Measurements from ENCODE around the gene TCF4.

The TCF4 gene

DNA sequence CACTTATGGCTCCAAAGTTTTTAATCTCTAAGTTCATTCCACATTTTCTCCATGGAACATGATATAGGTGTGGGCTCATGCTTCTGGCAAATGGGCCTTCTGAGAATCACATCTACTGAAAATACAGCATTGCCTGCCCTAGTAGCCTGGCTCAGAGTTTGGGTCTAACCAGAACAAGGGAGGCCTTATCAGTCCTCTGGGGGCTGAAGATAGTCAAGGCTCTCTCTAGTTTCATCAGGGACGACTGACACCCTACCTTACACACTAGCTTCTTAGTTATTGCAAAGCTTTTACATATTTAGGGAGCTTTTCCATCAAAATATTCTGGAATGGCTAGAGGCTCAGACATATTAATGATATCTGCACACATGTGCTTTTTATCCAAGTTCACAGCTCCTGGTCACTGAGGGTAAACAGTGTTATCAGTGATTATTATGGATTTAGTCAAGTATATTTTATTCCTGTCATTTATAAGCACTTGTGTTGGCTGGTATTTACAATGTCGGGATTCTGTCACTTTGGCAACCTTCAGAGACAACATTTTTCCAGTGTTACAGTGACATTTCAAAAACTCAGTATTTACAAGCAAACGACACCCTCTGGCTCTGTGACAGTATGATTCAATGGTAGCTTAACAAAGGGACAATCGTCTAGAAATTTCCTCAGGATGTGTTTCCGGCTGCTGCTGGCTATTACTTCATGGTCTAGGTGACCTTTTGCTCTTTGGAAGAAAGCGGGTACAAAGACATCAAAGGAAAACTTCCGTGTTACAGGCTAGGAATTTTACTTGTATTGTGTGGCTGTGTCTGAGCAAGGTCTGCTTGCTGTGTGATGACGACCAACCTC, 200.6 kb downstream of the TCF4 start:
- no peak overlapping the region for H3K9ac ChIP-seq (ENCODE audit: low read length)
- no peaks in the 10 kb centered on the region for H3F3A ChIP-seq (ENCODE audit: insufficient read depth, low read length)
- 0 out of 2 replicates have a peak, but pooled peaks cover 3% of the 10 kb centered on the region for H3K36me3 ChIP-seq (replicated peaks; ENCODE audit: insufficient read depth, low read length)
- no peak overlapping the region for H2AFZ ChIP-seq (ENCODE audit: low read length)
- H3K4me2 ChIP-seq (ENCODE audit: low read depth, low read length) = no peak overlapping the region
- no peak overlapping the region for H3K4me3 ChIP-seq (ENCODE audit: low read length)
- H3K9me2 ChIP-seq (replicated peaks; ENCODE audit: insufficient read depth, low read length) = no peaks in the 10 kb centered on the region
- H3K9me3 ChIP-seq (replicated peaks; ENCODE audit: insufficient read depth, low read length) = no peaks in the 10 kb centered on the region
- H3K79me2 ChIP-seq (ENCODE audit: low read length) = no peaks in the 10 kb centered on the region
- H3K27ac ChIP-seq (ENCODE audit: low read length) = no peak overlapping the region
- H4K20me1 ChIP-seq (ENCODE audit: insufficient read depth, low read length) = no peaks in the 10 kb centered on the region
- H3K4me1 ChIP-seq (ENCODE audit: low read length) = no peaks in the 10 kb centered on the region
- H3K27me3 ChIP-seq (replicated peaks; ENCODE audit: insufficient read depth, low read length) = no peaks in the 10 kb centered on the region
- no peak for DNase-seq
- TF ChIP-seq EZH2phosphoT487 (IDR thresholded peaks at IDR 0.05; ENCODE audit: low read length) (no peak), EZH2 (optimal IDR thresholded peaks at IDR 0.05; ENCODE audit: low read depth, low read length) (no peak)
- TF ChIP-seq, protein P1, sequence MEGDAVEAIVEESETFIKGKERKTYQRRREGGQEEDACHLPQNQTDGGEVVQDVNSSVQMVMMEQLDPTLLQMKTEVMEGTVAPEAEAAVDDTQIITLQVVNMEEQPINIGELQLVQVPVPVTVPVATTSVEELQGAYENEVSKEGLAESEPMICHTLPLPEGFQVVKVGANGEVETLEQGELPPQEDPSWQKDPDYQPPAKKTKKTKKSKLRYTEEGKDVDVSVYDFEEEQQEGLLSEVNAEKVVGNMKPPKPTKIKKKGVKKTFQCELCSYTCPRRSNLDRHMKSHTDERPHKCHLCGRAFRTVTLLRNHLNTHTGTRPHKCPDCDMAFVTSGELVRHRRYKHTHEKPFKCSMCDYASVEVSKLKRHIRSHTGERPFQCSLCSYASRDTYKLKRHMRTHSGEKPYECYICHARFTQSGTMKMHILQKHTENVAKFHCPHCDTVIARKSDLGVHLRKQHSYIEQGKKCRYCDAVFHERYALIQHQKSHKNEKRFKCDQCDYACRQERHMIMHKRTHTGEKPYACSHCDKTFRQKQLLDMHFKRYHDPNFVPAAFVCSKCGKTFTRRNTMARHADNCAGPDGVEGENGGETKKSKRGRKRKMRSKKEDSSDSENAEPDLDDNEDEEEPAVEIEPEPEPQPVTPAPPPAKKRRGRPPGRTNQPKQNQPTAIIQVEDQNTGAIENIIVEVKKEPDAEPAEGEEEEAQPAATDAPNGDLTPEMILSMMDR (IDR thresholded peaks at IDR 0.05; ENCODE audit: low read length) = no peak

DNA sequence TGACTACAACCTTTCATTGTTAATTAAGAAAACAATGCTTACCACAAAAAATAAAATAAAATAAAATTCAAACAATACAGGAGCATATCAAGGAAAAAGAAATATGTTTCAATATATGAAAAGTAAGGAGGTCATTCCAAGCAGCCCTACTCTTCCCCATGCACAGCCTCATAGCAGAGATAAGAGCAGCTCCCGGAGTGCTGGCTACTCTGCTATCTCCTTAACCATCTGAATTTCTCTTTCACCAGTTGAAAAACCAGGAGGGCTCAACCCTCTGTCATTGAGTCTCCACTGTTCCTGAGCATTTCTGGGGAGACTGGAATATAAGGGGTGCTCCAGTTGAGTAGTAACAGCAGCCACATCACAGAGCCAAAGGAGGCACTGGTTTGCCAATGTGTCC, 201.4 kb downstream of the TCF4 start:
- Histone ChIP-seq H2AFZ (ENCODE audit: low read length) (no peak overlapping the region), H3K9me2 (replicated peaks; ENCODE audit: insufficient read depth, low read length) (no peaks in the 10 kb centered on the region), H4K20me1 (ENCODE audit: insufficient read depth, low read length) (no peaks in the 10 kb centered on the region), H3K27ac (ENCODE audit: low read length) (no peak overlapping the region), H3K4me2 (ENCODE audit: low read depth, low read length) (no peak overlapping the region), H3K27me3 (replicated peaks; ENCODE audit: insufficient read depth, low read length) (no peaks in the 10 kb centered on the region), H3K9ac (ENCODE audit: low read length) (no peak overlapping the region), H3K79me2 (ENCODE audit: low read length) (no peaks in the 10 kb centered on the region), H3K9me3 (replicated peaks; ENCODE audit: insufficient read depth, low read length) (no peaks in the 10 kb centered on the region), H3F3A (ENCODE audit: insufficient read depth, low read length) (no peaks in the 10 kb centered on the region), H3K4me1 (ENCODE audit: low read length) (no peaks in the 10 kb centered on the region), H3K4me3 (ENCODE audit: low read length) (no peak overlapping the region), H3K36me3 (replicated peaks; ENCODE audit: insufficient read depth, low read length) (0 out of 2 replicates have a peak, but pooled peaks cover 3% of the 10 kb centered on the region)
- no peak for TF ChIP-seq EZH2phosphoT487 (IDR thresholded peaks at IDR 0.05; ENCODE audit: low read length)
- TF ChIP-seq, protein P1 (IDR thresholded peaks at IDR 0.05; ENCODE audit: low read length) = no peak
- DNase-seq = no peak

DNA sequence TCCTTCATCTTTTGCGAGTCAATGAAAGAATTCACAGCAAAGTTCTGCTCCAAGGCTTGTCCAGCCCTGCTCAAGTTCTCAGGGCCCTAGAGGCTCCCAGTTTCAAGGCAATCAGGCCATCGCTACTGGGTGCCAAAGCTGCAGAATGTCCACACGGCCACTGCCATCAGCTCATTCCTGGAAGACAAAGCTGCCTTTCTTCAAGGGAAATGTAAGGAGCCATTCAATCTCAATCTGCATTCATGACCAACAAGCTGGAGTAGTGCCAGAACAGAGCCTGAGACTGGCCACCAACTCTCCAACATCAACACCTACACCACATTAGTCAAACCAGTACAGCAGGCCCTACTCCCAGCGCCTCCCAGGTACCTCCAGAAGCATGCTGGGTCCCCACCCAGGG, 202.2 kb downstream of the TCF4 start:
- DNase-seq = no peak
- Histone ChIP-seq H2AFZ (ENCODE audit: low read length) (no peak overlapping the region), H4K20me1 (ENCODE audit: insufficient read depth, low read length) (no peaks in the 10 kb centered on the region), H3K4me2 (ENCODE audit: low read depth, low read length) (no peak overlapping the region), H3K79me2 (ENCODE audit: low read length) (no peaks in the 10 kb centered on the region), H3K27me3 (replicated peaks; ENCODE audit: insufficient read depth, low read length) (no peaks in the 10 kb centered on the region), H3K9me3 (replicated peaks; ENCODE audit: insufficient read depth, low read length) (no peaks in the 10 kb centered on the region), H3K36me3 (replicated peaks; ENCODE audit: insufficient read depth, low read length) (0 out of 2 replicates have a peak, but pooled peaks cover 3% of the 10 kb centered on the region), H3K27ac (ENCODE audit: low read length) (no peak overlapping the region), H3K9ac (ENCODE audit: low read length) (no peak overlapping the region), H3K9me2 (replicated peaks; ENCODE audit: insufficient read depth, low read length) (no peaks in the 10 kb centered on the region), H3K4me1 (ENCODE audit: low read length) (no peaks in the 10 kb centered on the region), H3K4me3 (ENCODE audit: low read length) (no peak overlapping the region), H3F3A (ENCODE audit: insufficient read depth, low read length) (no peaks in the 10 kb centered on the region)
- TF ChIP-seq, protein P1 (IDR thresholded peaks at IDR 0.05; ENCODE audit: low read length) = no peak
